WI38 (cell line): ENCODE data around the gene TBRG1.

Source experiments
- H3K4me3 ChIP-seq: 2 replicates; pipeline ENCODE4 v1.5.1; 2011; ENCODE audit warnings: low read depth, mild to moderate bottlenecking, control low read depth, low read length
- TF ChIP-seq, protein P1 (sequence below): IDR thresholded peaks from 2 replicates; pipeline ENCODE4 v1.5.1; 2012; ENCODE audit warnings: low read depth, mild to moderate bottlenecking, control low read depth, low read length

TBRG1 gene

DNA sequence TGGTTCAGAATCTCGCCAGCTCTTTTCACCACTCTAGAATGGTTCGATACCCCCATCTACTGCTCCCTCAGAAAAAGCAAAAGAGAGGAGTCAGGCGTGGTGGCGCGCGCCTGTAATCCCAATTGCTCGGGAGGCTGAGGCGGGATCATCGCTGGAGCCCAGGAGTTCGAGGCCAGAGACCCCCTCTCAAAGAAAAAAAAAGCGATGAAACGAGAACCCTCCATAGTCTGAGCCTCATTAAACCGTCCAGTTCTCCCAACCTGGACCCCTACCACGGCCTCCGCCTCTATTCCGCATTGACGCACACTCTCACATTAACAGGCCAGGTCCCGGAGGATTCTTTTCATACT lies 51.5 kb downstream of the TBRG1 start:
- peak overlapping the region; percentile 65 for H3K4me3 ChIP-seq
- TF ChIP-seq, protein P1, sequence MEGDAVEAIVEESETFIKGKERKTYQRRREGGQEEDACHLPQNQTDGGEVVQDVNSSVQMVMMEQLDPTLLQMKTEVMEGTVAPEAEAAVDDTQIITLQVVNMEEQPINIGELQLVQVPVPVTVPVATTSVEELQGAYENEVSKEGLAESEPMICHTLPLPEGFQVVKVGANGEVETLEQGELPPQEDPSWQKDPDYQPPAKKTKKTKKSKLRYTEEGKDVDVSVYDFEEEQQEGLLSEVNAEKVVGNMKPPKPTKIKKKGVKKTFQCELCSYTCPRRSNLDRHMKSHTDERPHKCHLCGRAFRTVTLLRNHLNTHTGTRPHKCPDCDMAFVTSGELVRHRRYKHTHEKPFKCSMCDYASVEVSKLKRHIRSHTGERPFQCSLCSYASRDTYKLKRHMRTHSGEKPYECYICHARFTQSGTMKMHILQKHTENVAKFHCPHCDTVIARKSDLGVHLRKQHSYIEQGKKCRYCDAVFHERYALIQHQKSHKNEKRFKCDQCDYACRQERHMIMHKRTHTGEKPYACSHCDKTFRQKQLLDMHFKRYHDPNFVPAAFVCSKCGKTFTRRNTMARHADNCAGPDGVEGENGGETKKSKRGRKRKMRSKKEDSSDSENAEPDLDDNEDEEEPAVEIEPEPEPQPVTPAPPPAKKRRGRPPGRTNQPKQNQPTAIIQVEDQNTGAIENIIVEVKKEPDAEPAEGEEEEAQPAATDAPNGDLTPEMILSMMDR, result no peak

DNA sequence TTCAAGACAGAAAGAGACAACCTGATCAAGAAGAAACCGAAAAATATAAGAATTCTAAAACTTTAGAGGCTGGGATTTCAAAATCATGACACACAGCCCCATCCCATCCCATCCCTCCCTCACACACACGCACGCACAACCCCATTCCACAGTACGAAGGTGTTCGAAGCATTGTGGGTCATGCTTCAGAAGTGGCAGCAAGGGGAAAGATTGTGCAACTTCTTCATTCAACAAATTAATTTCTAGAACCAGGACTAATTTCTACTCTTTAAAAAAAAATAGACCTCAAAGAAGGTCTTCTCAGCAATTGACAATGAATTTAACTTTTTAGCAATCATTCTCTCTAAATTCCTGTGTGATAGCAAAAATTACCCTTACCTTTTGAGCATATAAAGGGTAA lies 51.9 kb downstream of the TBRG1 start:
- TF ChIP-seq, protein P1, result no peak
- H3K4me3 ChIP-seq, result peak overlapping the region; percentile 65

DNA sequence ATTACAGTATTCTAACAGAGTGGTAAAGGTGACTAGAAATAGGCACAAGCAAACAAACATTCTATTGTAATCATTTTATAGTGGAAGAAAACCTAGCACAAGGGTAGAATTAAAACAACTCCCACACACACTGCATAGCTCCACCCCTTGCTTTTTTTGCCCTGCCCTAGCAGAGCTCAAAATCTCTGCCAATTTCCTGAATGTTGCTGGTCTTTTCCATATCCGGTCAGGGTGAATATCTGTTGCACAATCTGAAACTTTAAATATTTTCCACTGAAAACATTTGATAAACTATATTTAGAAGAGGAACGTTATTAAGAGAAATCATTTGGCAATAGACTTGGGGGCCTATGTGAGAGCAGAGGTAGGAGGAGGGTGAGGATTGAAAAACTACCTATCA lies 53.7 kb downstream of the TBRG1 start:
- TF ChIP-seq, protein P1, result no peak
- H3K4me3 ChIP-seq, result peak overlapping the region; percentile 3

DNA sequence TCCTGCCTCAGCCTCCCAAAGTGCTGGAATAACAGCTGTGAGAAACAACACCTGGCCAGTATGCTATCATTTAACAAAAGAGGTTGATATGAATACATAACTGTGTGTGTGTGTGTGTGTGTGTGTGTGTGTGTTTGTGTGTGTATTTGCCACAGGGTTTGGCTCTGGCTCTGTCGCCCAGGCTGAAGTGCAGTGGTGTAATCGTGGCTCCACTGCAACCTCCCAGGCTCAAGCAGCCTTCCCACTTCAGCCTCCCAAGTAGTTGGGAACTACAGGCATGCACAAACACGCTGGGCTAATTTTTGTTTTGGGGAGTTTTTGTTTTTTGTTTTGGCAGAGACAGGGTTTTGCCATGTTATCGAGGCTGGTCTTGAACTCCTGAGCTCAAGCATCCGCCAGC lies 55.8 kb downstream of the TBRG1 start:
- TF ChIP-seq, protein P1, result no peak
- no peak overlapping the region for H3K4me3 ChIP-seq

DNA sequence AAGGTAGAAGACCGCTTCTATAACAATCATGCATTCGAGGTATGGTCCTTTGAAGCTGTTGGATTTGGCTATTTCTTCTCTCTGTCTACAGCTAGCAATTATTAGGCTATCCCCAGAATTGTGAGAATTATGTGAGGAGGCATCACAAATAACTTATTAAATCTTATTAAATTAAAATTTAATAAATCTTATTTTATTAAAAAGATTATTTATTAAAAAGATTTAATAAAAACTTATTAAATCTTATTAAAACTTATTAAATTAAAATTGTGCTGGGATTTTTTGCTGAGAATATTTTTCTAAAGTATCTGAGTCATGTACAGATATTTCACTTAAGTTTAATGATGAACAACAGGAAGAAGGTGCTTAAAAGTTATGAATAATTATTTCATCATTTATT lies 58.8 kb downstream of the TBRG1 start:
- TF ChIP-seq, protein P1, result no peak
- no peak overlapping the region for H3K4me3 ChIP-seq

DNA sequence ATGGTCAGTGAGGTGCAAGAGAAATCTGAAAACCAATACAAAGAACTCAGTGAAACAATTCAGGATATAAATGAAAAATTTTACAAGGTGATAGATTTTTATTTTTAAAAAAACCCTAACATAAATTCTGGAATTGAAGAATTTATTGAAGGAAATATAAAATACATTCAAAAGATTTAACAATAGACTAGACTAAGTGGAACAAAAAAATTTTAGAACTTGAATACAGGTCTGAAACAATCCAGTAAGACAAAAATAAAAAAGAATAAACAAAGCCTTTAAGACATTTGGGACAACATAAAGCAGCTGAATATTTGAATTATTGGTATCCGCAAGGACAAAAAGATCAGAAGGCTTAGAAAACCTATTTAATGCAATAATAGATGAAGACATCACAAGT lies 59.8 kb downstream of the TBRG1 start:
- TF ChIP-seq, protein P1, result no peak
- no peak overlapping the region for H3K4me3 ChIP-seq
